NB4 (cell line): ENCODE measurements around the gene USP50.
"Not testable (repeated sequence)": the region's sequence is repeated elsewhere in the genome, so short reads cannot be mapped to it uniquely, and the experiment has no call there.

Source experiments
- DNase-seq: peaks from one replicate; pipeline ENCODE4 v3.0.0; 2010; ENCODE audit warnings: low read depth
- H3K4me3 ChIP-seq: one replicate; pipeline ENCODE4 v1.5.1; 2011; ENCODE audit warnings: mild to moderate bottlenecking, low read depth, low read length, moderate library complexity
- MYC ChIP-seq: IDR thresholded peaks from 2 replicates; pipeline ENCODE4 v1.6.1; 2011; ENCODE audit warnings: low read depth, low read length
- POLR2A ChIP-seq: IDR thresholded peaks from 2 replicates; pipeline ENCODE4 v1.6.1; 2011; ENCODE audit warnings: mild to moderate bottlenecking; ENCODE audit not compliant: insufficient read length; ENCODE audit errors: extremely low read depth
- TF ChIP-seq, protein P1 (sequence below): IDR thresholded peaks from 2 replicates; pipeline ENCODE4 v1.6.1; 2011; ENCODE audit warnings: low read depth, low read length
- TF ChIP-seq, protein P2 (sequence below): IDR thresholded peaks from one replicate; pipeline ENCODE4 v1.5.1; 2012; ENCODE audit warnings: low read depth, low read length

Gene USP50

DNA sequence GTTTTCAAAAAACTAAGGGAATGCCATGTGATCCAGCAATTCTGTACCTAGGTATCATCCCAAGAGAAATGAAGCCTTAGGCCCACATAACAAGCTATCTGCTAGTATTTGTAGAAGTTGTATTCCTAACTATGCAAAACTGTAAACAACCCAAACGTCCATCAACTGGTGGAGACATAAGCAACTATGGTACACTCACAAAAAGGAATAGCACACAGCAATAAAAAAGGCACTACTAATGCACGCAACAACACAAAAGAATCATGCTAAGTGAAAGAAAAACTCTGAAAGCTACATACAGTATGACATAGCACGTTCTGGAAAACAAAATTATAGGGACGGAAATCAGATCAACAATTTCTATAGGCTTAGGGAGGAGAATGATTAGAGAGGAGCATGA is 15.3 kb downstream of the USP50 start:
- DNase-seq = no peak
- TF ChIP-seq, protein P1, sequence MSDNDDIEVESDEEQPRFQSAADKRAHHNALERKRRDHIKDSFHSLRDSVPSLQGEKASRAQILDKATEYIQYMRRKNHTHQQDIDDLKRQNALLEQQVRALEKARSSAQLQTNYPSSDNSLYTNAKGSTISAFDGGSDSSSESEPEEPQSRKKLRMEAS = no peak
- TF ChIP-seq, protein P2, sequence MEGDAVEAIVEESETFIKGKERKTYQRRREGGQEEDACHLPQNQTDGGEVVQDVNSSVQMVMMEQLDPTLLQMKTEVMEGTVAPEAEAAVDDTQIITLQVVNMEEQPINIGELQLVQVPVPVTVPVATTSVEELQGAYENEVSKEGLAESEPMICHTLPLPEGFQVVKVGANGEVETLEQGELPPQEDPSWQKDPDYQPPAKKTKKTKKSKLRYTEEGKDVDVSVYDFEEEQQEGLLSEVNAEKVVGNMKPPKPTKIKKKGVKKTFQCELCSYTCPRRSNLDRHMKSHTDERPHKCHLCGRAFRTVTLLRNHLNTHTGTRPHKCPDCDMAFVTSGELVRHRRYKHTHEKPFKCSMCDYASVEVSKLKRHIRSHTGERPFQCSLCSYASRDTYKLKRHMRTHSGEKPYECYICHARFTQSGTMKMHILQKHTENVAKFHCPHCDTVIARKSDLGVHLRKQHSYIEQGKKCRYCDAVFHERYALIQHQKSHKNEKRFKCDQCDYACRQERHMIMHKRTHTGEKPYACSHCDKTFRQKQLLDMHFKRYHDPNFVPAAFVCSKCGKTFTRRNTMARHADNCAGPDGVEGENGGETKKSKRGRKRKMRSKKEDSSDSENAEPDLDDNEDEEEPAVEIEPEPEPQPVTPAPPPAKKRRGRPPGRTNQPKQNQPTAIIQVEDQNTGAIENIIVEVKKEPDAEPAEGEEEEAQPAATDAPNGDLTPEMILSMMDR = no peak
- TF ChIP-seq POLR2A (no peak), MYC (no peak)
- no peak overlapping the region for H3K4me3 ChIP-seq

DNA sequence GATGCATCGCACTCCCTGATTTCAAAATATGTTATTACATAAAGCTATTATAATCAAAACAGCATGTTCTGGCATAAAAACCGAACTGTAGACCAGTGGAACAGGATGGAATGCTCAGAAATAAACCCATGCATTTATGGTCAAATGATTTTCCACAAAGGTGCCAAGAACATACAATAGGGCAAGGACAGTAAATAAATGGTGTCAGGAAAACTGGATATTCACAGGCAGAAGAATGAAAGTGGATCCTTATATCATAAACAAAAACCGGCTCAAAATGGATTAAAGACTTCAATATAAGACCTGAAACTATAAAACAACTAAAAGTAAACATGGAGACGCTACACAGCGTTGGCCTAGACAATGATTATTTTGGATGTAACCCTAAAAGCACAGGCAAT is 22.6 kb downstream of the USP50 start:
- TF ChIP-seq, protein P1 = no peak
- TF ChIP-seq, protein P2 = no peak
- TF ChIP-seq POLR2A (no peak), MYC (no peak)
- no peak for DNase-seq

DNA sequence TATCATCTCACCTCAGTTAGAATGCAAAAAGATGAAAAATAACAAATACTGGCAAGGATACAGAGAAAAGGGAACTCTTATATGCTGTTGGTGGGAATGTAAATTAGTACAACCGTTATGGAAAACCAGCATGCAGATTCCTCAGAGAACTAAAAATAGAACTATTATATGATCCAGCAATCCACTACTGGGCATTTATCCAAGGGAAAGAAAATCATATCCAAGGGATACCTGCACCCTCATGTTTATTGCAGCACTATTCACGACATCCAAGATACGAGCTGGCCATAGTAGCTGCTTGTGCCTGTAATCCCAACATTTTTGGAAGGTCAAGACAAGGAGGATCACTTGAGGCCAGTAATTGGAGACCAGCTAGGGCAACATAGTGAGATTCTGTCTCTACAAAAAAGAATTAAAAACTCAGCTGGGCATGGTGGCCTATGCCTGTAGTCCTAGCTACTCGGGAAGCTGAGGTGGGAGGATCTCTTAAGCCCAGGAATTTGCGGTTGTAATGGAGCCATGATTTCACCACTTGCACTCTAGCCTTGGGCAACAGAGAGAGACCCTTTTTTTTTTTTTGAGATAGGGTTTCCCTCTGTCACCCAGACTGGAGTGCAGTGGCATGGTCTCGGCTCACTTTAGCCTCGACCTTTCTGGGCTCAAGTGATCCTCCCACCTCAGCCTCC is 26.6 kb downstream of the USP50 start:
- TF ChIP-seq, protein P1 = no peak
- TF ChIP-seq MYC (no peak), POLR2A (no peak)
- TF ChIP-seq, protein P2 = no peak
- no peak overlapping the region for H3K4me3 ChIP-seq
- DNase-seq = no peak

More for the DNA sequence above, 22.6 kb downstream of the USP50 start:
- no peak overlapping the region for H3K4me3 ChIP-seq

DNA sequence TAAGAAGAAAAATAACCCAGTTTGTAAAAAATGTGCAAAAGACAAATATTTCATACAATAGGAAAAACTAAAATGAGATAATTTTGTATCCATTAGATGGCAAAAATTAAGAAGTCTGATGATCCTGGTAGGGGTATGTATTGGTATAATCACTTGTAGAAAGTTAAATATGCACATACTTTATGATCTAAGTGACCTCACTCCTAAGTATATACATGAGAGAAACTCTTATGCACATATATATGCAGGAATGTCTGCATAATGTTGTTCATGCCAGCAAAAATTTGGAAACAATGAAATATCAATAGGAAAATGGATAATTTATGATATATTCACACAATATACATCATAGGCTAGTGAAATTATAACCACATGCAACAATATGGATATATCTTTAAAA is 33.5 kb downstream of the USP50 start:
- TF ChIP-seq, protein P2 = no peak
- no peak for TF ChIP-seq MYC
- TF ChIP-seq POLR2A = no peak
- TF ChIP-seq, protein P1 = no peak
- no peak for DNase-seq
- H3K4me3 ChIP-seq = no peak overlapping the region

DNA sequence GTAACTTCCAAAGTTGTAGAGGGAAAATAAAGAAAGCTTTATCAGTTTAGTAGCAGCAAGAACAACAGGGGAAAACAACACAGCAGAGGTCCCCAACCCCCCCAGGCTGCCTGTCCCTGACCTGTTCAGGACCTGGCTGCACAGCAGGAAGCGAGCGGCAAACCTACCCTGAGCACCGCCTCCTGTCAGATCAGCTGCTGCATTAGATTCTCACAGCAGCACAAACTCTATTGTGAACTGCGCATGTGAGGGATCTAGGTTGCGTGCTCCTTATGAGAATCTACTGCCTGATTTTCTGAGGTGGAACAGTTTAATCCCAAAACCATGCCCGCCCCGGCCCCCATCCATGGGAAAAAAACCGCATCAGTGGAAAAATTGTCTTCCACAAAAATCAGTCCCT is 40.3 kb downstream of the USP50 start:
- no peak overlapping the region for H3K4me3 ChIP-seq
- no peak for DNase-seq
- TF ChIP-seq MYC (no peak), POLR2A (no peak)
- TF ChIP-seq, protein P2 = no peak
- TF ChIP-seq, protein P1 = no peak

DNA sequence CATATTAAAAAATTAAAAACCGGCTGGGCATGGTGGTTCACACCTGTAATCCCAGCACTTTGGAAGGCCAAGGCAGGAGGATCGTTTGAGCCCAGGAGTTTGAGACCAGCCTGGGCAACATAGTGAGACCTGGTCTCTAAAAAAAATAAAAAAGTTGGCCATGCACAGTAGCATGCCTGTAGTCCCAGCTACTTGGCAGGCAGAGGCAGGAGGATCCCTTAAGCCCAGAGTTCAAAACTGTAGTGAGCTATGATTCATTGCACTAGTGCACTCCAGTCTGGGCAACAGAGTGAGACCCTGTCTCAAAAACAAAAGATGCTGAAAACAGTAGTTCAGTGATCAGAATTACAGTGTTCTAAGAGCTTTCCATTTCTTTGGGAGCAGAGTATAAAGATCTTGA is 40.8 kb downstream of the USP50 start:
- not testable (repeated sequence) for DNase-seq, H3K4me3 ChIP-seq
